Skeletal muscle satellite cell (primary cell): ENCODE measurements around the gene ZNG1A.
"Not testable (repeated sequence)": the region's sequence is repeated elsewhere in the genome, so short reads cannot be mapped to it uniquely, and the experiment has no call there.

Experiments
- H3K27me3 ChIP-seq: 2 replicates; pipeline ENCODE4 v1.7.0; 2013; ENCODE audit warnings: low read length; ENCODE audit not compliant: control insufficient read depth, insufficient read depth
- H3K36me3 ChIP-seq: 2 replicates; pipeline ENCODE4 v1.7.0; 2013; ENCODE audit warnings: mild to moderate bottlenecking, control low read depth, low read length; ENCODE audit not compliant: insufficient read depth
- H3K4me1 ChIP-seq: 2 replicates; pipeline ENCODE4 v1.7.0; 2013; ENCODE audit warnings: low read length; ENCODE audit not compliant: control insufficient read depth, insufficient read depth
- H3K4me2 ChIP-seq: 2 replicates; pipeline ENCODE4 v1.7.0; 2013; ENCODE audit warnings: mild to moderate bottlenecking, low read length
- H3K4me3 ChIP-seq: 2 replicates; pipeline ENCODE4 v1.7.0; 2013; ENCODE audit warnings: low read length
- H3K9ac ChIP-seq: 2 replicates; pipeline ENCODE4 v1.7.0; 2013; ENCODE audit warnings: mild to moderate bottlenecking, low read depth, low read length, moderate library complexity
- H3K9me3 ChIP-seq: replicated peaks from 2 replicates; pipeline ENCODE4 v1.7.0; 2013; ENCODE audit warnings: mild to moderate bottlenecking, control low read depth, low read length

The ZNG1A gene

GRCh38 chr9:159871-160270 lies 19.0 kb downstream of the ZNG1A start:
- not testable (repeated sequence) for H3K36me3 ChIP-seq, H3K4me2 ChIP-seq, H3K4me3 ChIP-seq, H3K9me3 ChIP-seq, H3K4me1 ChIP-seq, H3K9ac ChIP-seq, H3K27me3 ChIP-seq

DNA sequence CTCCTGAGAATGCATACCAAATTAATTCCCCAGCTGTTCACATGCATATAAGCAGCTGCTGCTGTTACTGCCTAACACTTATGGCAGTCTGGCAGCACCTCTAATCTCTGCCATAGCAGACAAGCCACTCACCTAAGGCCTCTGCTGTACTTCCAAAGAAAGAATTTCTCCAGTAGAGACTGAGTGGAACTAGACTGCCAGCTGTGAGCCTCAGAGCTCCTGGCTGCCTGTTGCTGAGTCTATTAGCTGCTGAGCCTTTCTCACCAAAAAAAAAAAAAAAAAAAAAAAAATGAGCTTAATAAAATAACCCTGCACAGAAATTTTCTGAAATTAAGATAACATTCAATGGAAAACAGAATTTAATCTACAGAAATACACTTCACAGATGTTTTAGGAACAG lies 27.7 kb downstream of the ZNG1A start:
- not testable (repeated sequence) for H3K9ac ChIP-seq, H3K4me1 ChIP-seq, H3K4me3 ChIP-seq, H3K4me2 ChIP-seq, H3K9me3 ChIP-seq, H3K27me3 ChIP-seq, H3K36me3 ChIP-seq

GRCh38 chr9:139880-140279 lies 39.0 kb downstream of the ZNG1A start:
- not testable (repeated sequence) for H3K4me2 ChIP-seq

GRCh38 chr9:117995-118467 lies 60.8 kb downstream of the ZNG1A start, which contains the start of gene FOXD4:
FOXD4 (minus strand) TSS chr9:118417; CDS start chr9:118119, 298 bp downstream.
- H3K36me3 ChIP-seq, H3K4me3 ChIP-seq, H3K9ac ChIP-seq, H3K4me2 ChIP-seq, H3K4me1 ChIP-seq, H3K9me3 ChIP-seq: not testable (repeated sequence)
- peaks cover 19% of the 10 kb centered on the region for H3K27me3 ChIP-seq

More at GRCh38 chr9:139880-140279, 39.0 kb downstream of the ZNG1A start:
- not testable (repeated sequence) for H3K36me3 ChIP-seq, H3K4me3 ChIP-seq, H3K27me3 ChIP-seq, H3K9ac ChIP-seq, H3K9me3 ChIP-seq, H3K4me1 ChIP-seq

GRCh38 chr9:117144-117994 lies 61.5 kb downstream of the ZNG1A start:
- H3K27me3 ChIP-seq, result peaks cover 25% of the 10 kb centered on the region
- not testable (repeated sequence) for H3K4me2 ChIP-seq, H3K9ac ChIP-seq, H3K4me1 ChIP-seq, H3K36me3 ChIP-seq, H3K4me3 ChIP-seq, H3K9me3 ChIP-seq

- not testable (repeated sequence) for H3K9ac ChIP-seq, H3K4me3 ChIP-seq, H3K9me3 ChIP-seq, H3K4me2 ChIP-seq, H3K4me1 ChIP-seq, H3K36me3 ChIP-seq
- peaks cover 25% of the 10 kb centered on the region for H3K27me3 ChIP-seq
Observed at GRCh38 chr9:116239-117077, 62.4 kb downstream of the ZNG1A start.

DNA sequence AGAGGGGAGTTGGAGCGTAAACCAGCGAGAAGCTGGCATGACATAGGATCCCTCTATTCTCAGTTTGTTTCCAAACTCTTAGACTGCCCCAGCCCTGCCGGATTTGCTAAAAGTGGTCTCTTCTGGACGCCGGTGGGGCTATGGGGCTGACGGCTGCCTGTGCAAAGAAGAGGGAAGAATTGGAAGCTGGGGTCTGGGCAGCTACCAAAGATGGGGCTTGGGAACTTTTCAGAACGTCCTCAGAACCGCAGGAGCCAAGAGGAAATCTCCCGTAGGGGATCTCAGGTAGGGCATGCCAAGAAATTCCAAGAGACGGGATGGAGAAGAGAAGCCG lies 63.8 kb downstream of the ZNG1A start:
- not testable (repeated sequence) for H3K9ac ChIP-seq, H3K4me2 ChIP-seq, H3K4me3 ChIP-seq, H3K9me3 ChIP-seq, H3K4me1 ChIP-seq, H3K36me3 ChIP-seq
- peaks cover 25% of the 10 kb centered on the region for H3K27me3 ChIP-seq

DNA sequence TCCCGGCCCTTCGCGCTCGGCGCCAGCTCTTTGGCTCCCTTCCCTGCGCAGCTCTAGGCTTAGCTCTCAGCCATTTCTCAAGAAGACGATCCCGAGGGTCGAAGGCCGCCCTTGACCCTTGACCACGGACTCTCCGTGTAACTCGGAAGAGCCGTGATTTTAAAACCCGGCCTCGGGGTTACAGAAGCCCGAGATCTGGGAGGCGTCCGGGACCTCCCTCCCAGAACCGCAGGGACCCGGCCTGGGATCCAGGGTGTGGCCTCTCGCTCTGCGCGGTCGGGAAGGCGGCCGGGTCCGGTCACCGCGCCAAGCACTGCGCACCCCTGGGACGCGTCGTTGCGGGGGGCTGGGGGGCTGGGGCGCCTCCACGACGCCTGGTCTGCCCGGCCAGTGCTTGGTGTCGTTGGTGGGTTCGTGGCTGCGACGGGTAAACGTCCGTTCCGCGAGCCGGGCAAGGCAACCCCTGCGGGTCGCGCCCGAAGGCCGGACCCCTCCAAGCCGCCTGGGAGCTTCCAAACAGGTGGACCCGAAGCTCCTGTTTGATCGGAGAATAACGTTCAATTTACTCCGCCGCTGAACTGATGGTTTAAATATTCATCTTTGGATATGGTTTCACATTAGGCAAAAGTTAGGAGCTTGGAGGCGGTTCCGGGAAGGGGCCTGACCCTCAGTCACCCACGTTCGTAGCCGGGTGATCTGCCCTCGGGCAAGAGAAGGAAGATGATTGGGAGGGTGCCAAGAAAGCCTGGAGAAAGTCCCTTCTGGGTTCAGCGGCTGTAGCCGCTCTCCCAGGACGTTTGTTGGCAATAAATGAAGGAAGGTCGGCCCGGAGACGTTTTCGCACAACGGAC lies 64.4 kb downstream of the ZNG1A start:
- Histone ChIP-seq H3K27me3 (peaks cover 25% of the 10 kb centered on the region), H3K4me2 (peak overlapping the region; percentile 77), H3K4me3 (peak overlapping the region; percentile 61)
- not testable (repeated sequence) for H3K9ac ChIP-seq, H3K36me3 ChIP-seq, H3K4me1 ChIP-seq, H3K9me3 ChIP-seq

GRCh38 chr9:113468-114266 lies 65.2 kb downstream of the ZNG1A start:
- H3K9me3 ChIP-seq, H3K9ac ChIP-seq, H3K4me1 ChIP-seq, H3K36me3 ChIP-seq: not testable (repeated sequence)
- peak overlapping the region; percentile 77 for H3K4me2 ChIP-seq
- H3K27me3 ChIP-seq, result peaks cover 31% of the 10 kb centered on the region
- H3K4me3 ChIP-seq, result peak overlapping the region; percentile 61

DNA sequence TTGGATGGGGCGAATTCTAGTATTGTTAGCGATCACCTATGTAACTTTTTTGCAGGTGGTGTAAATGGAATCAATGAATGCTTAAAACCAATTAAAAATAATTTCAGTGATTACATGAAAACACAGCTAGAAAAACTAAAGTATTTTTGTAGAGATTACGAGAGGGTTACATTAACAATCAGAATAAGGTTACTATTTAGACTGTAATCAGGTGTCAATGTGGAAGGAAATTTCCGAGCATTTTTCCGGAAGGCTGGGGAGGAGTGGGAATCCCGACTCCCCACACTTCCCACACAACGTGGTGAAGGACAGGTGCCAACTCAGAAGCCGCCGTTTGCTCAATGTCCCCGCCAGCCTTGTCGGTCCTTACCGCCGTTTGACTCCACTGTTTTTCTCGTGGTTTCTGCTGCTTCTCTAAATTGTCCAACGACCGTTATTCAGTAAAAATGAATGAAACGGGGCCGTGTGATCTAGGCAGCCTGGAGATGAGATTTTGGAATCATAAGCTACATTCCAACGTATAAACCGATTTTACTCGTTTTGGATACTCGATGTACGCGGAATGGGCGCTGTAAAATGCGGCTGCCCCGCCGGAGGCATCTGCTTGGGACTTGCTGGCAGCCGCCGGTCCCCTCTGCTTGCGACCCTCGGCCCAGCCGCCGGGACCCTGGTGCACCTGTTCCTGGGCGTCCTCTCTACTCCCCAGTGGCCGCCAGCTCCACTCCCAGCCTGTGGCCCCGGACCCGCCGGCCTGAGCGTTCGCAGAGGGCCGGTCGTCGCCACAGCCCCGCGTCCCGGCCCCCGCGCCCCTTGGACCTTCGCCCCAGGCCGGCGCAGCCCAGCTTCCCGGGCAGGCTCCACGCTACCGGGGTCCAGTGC lies 66.0 kb downstream of the ZNG1A start:
- H3K4me1 ChIP-seq, H3K4me2 ChIP-seq, H3K9ac ChIP-seq, H3K4me3 ChIP-seq, H3K36me3 ChIP-seq, H3K9me3 ChIP-seq: not testable (repeated sequence)
- peaks cover 33% of the 10 kb centered on the region for H3K27me3 ChIP-seq
